ENCODE measurements around the gene ADGRG1. TPM values are rescaled to one million over a fixed set of nuclear protein-coding genes. Genes with fewer than 3 reads are reported as not detected.

Gene ADGRG1
- total and polyA plus RNA-seq, 5 experiments from 2014 or later, result 0.47 to 56.5 (median 1.3) TPM

- Mint-ChIP-seq H3K9me3 (no peaks in the 10 kb centered on the region), H3K27me3 (no peaks in the 10 kb centered on the region), H3K4me1 (peaks cover 2 to 11% (median 6%) of the 10 kb centered on the region in 4 donors), H3K36me3 (no peaks in the 10 kb centered on the region), H3K4me3 (peak overlapping the region in 1 of 10 donors; percentile 24), H3K27ac (peak overlapping the region in 4 of 10 donors; percentile 24 to 78 (median 54))
- ATAC-seq (no peak), DNase-seq (no peak)
- POLR2A ChIA-PET, result no interaction called here
These were observed 55.5 kb downstream of the ADGRG1 start for GRCh38 chr16:57683636-57684545.

DNA sequence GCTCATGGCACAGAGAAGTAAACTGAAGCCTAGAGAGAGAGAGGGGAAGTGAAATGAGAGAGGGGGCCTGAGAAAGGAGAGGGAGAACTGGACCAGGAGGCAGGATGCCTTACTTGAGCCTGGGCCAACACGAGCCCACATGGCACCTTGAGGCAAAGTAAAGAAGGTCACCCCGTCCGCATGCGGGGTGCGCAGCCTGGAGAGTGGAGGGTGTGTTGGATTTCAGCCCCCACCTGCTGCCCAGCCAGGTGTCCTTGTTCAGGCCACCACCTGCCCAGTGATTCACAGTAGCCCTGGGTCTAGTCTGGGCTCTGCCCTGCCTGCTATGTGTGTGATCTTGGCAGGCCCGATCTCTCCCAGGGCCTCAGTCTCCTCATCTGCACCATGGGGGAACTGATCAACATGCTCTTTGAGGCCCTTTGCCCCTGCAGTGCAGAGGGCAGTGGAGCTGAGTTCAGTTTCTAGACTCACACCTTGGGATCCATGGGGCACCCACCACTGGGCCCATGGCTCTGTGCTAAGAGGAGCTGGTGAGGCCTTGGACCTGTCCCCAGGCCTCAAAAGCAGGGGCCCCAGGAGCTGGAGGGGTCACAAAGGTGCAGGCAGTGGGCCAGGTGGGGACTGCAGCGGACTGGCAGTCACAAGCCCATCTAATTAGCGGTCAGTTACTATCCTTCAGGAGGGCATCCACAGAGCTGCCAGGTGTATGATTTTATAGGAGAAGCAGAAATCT lies 56.4 kb downstream of the ADGRG1 start:
- Mint-ChIP-seq H3K4me3 (no peak overlapping the region), H3K27ac (peak overlapping the region in 2 of 10 donors; percentile 12 to 78), H3K4me1 (peaks cover 8 to 18% (median 13%) of the 10 kb centered on the region in 4 donors), H3K9me3 (no peaks in the 10 kb centered on the region), H3K27me3 (no peaks in the 10 kb centered on the region), H3K36me3 (no peaks in the 10 kb centered on the region)
- POLR2A ChIA-PET, result no interaction called here
- DNase-seq (no peak), ATAC-seq (no peak)

GRCh38 chr16:57685633-57686032 lies 57.2 kb downstream of the ADGRG1 start:
- H3K9me3 Mint-ChIP-seq, result no peaks in the 10 kb centered on the region
- no peak overlapping the region for H3K4me3 Mint-ChIP-seq
- POLR2A ChIA-PET, result no interaction called here
- peak overlapping the region in 2 of 10 donors; percentile 17 to 56 for H3K27ac Mint-ChIP-seq
- no peaks in the 10 kb centered on the region for H3K27me3 Mint-ChIP-seq
- ATAC-seq (no peak), DNase-seq (peak in 1 of 10 donors; percentile 22)
- H3K4me1 Mint-ChIP-seq, result peaks cover 10 to 25% (median 20%) of the 10 kb centered on the region in 4 donors
- H3K36me3 Mint-ChIP-seq, result no peaks in the 10 kb centered on the region

DNA sequence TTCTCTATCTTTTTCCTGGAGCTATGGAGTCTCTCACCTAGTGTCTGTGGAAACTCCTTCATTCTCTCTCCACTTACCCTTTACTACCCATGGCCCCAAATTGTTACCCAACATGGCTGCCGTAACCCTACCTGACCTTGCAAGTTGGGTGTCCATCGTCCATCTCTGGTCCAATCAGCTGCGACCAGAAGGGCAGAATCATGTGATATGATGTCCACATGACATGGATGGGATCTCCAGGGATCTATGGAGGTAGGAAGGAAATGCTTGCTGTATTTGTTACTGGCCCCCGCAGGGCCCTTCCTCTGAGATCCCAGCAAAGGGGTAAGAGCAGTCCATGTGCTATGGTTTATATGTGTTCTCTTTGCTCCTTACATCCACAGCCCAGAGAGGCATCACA lies 58.1 kb downstream of the ADGRG1 start:
- ATAC-seq, result no peak
- no peak for DNase-seq
- H3K36me3 Mint-ChIP-seq, result no peaks in the 10 kb centered on the region
- peaks cover 10 to 29% (median 24%) of the 10 kb centered on the region in 4 donors for H3K4me1 Mint-ChIP-seq
- H3K9me3 Mint-ChIP-seq, result no peaks in the 10 kb centered on the region
- POLR2A ChIA-PET, result interaction anchor here (1.0 kb wide), 1 partner anchor 85 kb away, joined by 3 read pairs; no protein-coding TSS in a partner anchor
- no peak overlapping the region for H3K4me3 Mint-ChIP-seq
- H3K27ac Mint-ChIP-seq, result peak overlapping the region in 4 of 10 donors; percentile 6 to 66 (median 52)
- H3K27me3 Mint-ChIP-seq, result no peaks in the 10 kb centered on the region

- Mint-ChIP-seq H3K27ac (peak overlapping the region; percentile 46 to 98 (median 92)), H3K9me3 (no peaks in the 10 kb centered on the region), H3K27me3 (no peaks in the 10 kb centered on the region), H3K36me3 (no peaks in the 10 kb centered on the region), H3K4me3 (no peak overlapping the region), H3K4me1 (peaks cover 14 to 29% (median 24%) of the 10 kb centered on the region in 4 donors)
- POLR2A ChIA-PET, result interaction anchor here (1.0 kb wide), 1 partner anchor 86 kb away, joined by 3 read pairs; no protein-coding TSS in a partner anchor
- no peak for ATAC-seq
- no peak for DNase-seq
These were observed 59.0 kb downstream of the ADGRG1 start for GRCh38 chr16:57687363-57687929.

- ATAC-seq (no peak), DNase-seq (no peak)
- peaks cover 14 to 29% (median 24%) of the 10 kb centered on the region in 4 donors for H3K4me1 Mint-ChIP-seq
- peak overlapping the region; percentile 82 to 98 (median 96) for H3K27ac Mint-ChIP-seq
- no peaks in the 10 kb centered on the region for H3K36me3 Mint-ChIP-seq
- H3K27me3 Mint-ChIP-seq, result no peaks in the 10 kb centered on the region
- peak overlapping the region in 1 of 10 donors; percentile 77 for H3K4me3 Mint-ChIP-seq
- POLR2A ChIA-PET, result interaction anchor here (1.7 to 2.0 kb wide), 2 partner anchors 47 to 311 kb away, joined by 4 to 17 read pairs; partner anchors contain the start of genes KATNB1 and ZNF319
- H3K9me3 Mint-ChIP-seq, result no peaks in the 10 kb centered on the region
These were observed 60.1 kb downstream of the ADGRG1 start for GRCh38 chr16:57688487-57688986.

- ATAC-seq (peak; percentile 1 to 8), DNase-seq (no peak)
- H3K9me3 Mint-ChIP-seq, result no peaks in the 10 kb centered on the region
- peaks cover 14 to 29% (median 26%) of the 10 kb centered on the region in 4 donors for H3K4me1 Mint-ChIP-seq
- no peaks in the 10 kb centered on the region for H3K27me3 Mint-ChIP-seq
- H3K27ac Mint-ChIP-seq, result peak overlapping the region; percentile 89 to 98 (median 96)
- no peaks in the 10 kb centered on the region for H3K36me3 Mint-ChIP-seq
- peak overlapping the region; percentile 50 to 83 (median 73) for H3K4me3 Mint-ChIP-seq
- POLR2A ChIA-PET, result interaction anchor here (1.7 to 2.0 kb wide), 3 partner anchors 47 to 311 kb away, joined by 3 to 17 read pairs (median 4); partner anchors contain the start of genes KATNB1 and ZNF319
These were observed 60.7 kb downstream of the ADGRG1 start for GRCh38 chr16:57688987-57689761.

GRCh38 chr16:57689762-57690558 lies 61.5 kb downstream of the ADGRG1 start:
- Mint-ChIP-seq H3K4me3 (peak overlapping the region; percentile 50 to 83 (median 73)), H3K4me1 (peaks cover 18 to 35% (median 32%) of the 10 kb centered on the region in 4 donors), H3K9me3 (no peaks in the 10 kb centered on the region), H3K27ac (peak overlapping the region; percentile 89 to 98 (median 96)), H3K36me3 (no peaks in the 10 kb centered on the region), H3K27me3 (peaks cover 0 to 1% (median 0%) of the 10 kb centered on the region in 5 donors)
- DNase-seq (peak; percentile 37 to 82 (median 70)), ATAC-seq (peak; percentile 95 to 96)
- POLR2A ChIA-PET, result interaction anchor here (0.5 to 2.0 kb wide), 6 partner anchors 46 to 310 kb away, joined by 3 to 17 read pairs (median 4); partner anchors contain the start of genes KATNB1 and ZNF319

DNA sequence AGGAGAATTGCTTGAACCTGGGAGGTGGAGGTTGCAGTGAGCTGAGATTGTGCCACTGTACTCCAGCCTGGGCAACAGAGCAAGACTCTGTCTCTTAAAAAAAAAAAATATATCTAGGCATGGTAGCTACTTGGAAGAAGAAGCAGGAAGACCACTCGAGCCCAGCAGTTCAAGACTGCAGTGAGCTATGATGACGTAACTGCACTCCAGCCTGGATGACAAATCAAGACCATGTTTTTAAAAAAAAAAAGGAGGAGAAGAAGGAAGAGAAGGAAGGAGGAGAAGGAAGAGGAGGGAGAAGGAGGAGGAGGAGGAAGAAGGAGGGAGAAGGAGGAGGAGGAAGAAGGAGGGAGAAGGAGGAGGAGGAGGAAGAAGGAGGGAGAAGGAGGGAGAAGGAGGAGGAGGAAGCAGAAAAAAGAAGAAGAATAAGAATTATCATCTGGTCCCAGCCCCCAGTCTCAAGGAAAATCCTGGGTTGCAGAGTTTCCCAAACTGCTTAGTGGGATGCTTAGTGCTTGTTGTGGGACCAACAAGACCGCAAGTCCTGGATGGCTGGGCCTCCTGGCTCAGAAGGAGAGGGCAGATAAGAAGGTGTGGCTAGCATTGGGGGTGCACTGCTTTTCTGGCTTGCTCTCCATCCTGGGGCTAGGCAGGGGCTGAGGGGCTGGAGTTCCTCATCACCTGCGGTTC lies 62.5 kb downstream of the ADGRG1 start:
- peaks cover 21 to 40% (median 38%) of the 10 kb centered on the region in 4 donors for H3K4me1 Mint-ChIP-seq
- H3K9me3 Mint-ChIP-seq, result no peaks in the 10 kb centered on the region
- no peaks in the 10 kb centered on the region for H3K36me3 Mint-ChIP-seq
- DNase-seq, result no peak
- POLR2A ChIA-PET, result interaction anchor here (0.7 to 2.0 kb wide), 5 partner anchors 37 to 307 kb away, joined by 3 to 17 read pairs (median 3); partner anchors contain the start of gene KATNB1
- H3K27ac Mint-ChIP-seq, result peak overlapping the region in 8 of 10 donors; percentile 48 to 97 (median 92)
- peak overlapping the region in 2 of 10 donors; percentile 6 to 48 for H3K4me3 Mint-ChIP-seq
- peaks cover 0 to 1% (median 0%) of the 10 kb centered on the region in 5 donors for H3K27me3 Mint-ChIP-seq
- ATAC-seq, result no peak

- DNase-seq (no peak), ATAC-seq (no peak)
- Mint-ChIP-seq H3K36me3 (no peaks in the 10 kb centered on the region), H3K27ac (peak overlapping the region in 3 of 10 donors; percentile 25 to 50 (median 41)), H3K27me3 (peaks cover 0 to 1% (median 0%) of the 10 kb centered on the region in 5 donors), H3K4me1 (peaks cover 21 to 40% (median 38%) of the 10 kb centered on the region in 4 donors), H3K4me3 (no peak overlapping the region), H3K9me3 (no peaks in the 10 kb centered on the region)
- POLR2A ChIA-PET, result no interaction called here
These were observed 64.2 kb downstream of the ADGRG1 start for GRCh38 chr16:57692636-57693035.

Data from naive thymus-derived CD8-positive, alpha-beta T cell (primary cell).